ENCODE measurements around the gene SURF4. TPM values are rescaled to one million over a fixed set of nuclear protein-coding genes. Genes with fewer than 3 reads are reported as not detected.

Gene SURF4
- total and polyA plus RNA-seq, 7 donors = 45.6 to 120 (median 68.1) TPM

DNA sequence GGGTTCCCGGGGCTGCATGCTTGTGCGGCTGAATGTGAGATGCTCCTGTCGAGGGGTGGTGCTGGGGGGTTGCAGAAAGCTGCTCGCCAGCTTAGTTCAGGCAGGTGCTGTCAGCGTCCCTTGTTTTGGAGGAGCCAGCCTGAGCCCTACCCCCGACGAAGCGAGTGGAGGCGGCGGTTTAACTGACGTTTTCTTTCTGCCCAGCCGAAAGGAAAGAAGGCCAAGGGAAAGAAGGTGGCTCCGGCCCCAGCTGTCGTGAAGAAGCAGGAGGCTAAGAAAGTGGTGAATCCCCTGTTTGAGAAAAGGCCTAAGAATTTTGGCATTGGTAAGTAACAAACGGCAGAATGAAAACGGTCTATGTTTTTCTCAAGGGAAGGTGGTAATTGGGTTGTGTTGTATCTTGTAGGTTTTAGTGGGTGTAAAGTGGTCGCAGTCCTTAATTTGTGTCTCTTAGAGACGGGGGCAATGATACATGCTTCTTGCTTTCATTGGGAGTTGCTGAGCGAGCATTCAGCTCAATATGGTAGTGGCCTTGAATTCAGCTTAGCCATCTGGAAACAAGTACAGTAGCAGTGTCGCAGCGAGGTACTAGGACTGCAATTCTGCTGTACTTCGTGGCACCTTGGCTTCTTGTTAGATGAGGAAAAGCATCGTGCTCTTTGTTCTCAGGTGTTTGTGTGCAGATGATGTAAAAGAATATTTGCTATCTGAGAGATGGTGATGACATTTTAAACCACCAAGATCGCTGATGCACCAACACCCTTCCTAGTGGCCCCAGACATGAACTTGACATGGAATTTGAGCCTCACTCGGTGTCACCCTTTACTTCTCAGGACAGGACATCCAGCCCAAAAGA lies 26.9 kb downstream of the SURF4 start:
- peak overlapping the region; percentile 97 for H3K4me3 ChIP-seq
- peaks cover 7 to 79% of the 10 kb centered on the region in 2 donors for H3K36me3 ChIP-seq (ENCODE audit: insufficient read depth in 1 of 2, low read depth in 1 of 2)
- intact Hi-C loops (cut with DNase I) = loop anchor here in 1 of 2 donors (5.0 kb wide), 1 partner anchor 128 kb away; the partner anchor contains the start of gene SLC2A6
- H3K27ac ChIP-seq = peak overlapping the region; percentile 91
- peaks cover 29% of the 10 kb centered on the region for H3K4me1 ChIP-seq
- ATAC-seq (no peak), DNase-seq (no peak)
- 14 to 21% (median 17%) methylated on average over 25 of the region's 25 CpGs for WGBS, 3 donors
- TF ChIP-seq, protein P1, sequence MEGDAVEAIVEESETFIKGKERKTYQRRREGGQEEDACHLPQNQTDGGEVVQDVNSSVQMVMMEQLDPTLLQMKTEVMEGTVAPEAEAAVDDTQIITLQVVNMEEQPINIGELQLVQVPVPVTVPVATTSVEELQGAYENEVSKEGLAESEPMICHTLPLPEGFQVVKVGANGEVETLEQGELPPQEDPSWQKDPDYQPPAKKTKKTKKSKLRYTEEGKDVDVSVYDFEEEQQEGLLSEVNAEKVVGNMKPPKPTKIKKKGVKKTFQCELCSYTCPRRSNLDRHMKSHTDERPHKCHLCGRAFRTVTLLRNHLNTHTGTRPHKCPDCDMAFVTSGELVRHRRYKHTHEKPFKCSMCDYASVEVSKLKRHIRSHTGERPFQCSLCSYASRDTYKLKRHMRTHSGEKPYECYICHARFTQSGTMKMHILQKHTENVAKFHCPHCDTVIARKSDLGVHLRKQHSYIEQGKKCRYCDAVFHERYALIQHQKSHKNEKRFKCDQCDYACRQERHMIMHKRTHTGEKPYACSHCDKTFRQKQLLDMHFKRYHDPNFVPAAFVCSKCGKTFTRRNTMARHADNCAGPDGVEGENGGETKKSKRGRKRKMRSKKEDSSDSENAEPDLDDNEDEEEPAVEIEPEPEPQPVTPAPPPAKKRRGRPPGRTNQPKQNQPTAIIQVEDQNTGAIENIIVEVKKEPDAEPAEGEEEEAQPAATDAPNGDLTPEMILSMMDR (IDR thresholded peaks at IDR 0.05) = no peak
- H3K9me3 ChIP-seq = no peaks in the 10 kb centered on the region
- no peaks in the 10 kb centered on the region for H3K27me3 ChIP-seq (ENCODE audit: insufficient read depth in 3 of 3, low read length in 2 of 3)

GRCh38 chr9:133347985-133348717 lies 27.7 kb downstream of the SURF4 start, which contains the start of the genes MED22 and RPL7A:
Gene MED22 (minus strand): TSS chr9:133348131. CDS start chr9:133346662, 1,469 bp downstream.
Gene RPL7A (plus strand): TSS chr9:133348218. CDS start chr9:133348244, 26 bp downstream.
- WGBS, 3 donors = 0% methylated on average over 61 to 64 of the region's 64 CpGs
- peak; percentile 87 to 93 (median 90) for ATAC-seq

DNA sequence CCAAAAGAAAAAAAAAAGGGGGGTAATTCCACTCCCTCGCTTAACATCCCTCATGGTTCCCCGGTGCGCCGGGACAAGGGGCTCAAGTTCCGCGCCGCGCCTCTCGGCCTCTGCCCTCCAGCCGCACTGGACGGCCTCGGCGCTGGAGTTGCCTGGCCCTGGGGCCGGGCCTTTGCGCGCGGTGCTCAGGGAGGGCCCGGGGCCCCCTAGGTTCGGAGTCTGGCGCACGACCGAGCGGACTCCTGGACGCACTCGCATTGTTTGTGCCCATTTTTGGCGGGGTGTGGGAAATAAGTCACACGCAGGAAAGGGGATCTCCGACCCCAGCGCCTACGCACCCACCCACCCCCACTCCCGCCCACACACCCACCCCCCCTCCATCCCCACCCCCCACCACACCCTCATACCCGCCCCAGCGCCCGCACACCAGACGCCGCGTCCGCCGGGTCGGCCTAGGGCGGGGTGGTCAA lies 28.3 kb downstream of the SURF4 start:
- ATAC-seq (peak; percentile 46 to 70 (median 58)), DNase-seq (peak in 1 of 2 donors; percentile 50)
- H3K36me3 ChIP-seq (ENCODE audit: insufficient read depth in 1 of 2, low read depth in 1 of 2) = peaks cover 12 to 79% of the 10 kb centered on the region in 2 donors
- no peaks in the 10 kb centered on the region for H3K27me3 ChIP-seq (ENCODE audit: insufficient read depth in 3 of 3, low read length in 2 of 3)
- WGBS, 3 donors = 0 to 1% (median 0%) methylated on average over 30 to 41 of the region's 41 CpGs
- TF ChIP-seq, protein P1 (IDR thresholded peaks at IDR 0.05) = no peak
- intact Hi-C loops (cut with DNase I) = loop anchor here in 1 of 2 donors (5.0 kb wide), 1 partner anchor 130 kb away; the partner anchor contains the start of gene SLC2A6
- H3K4me3 ChIP-seq = peak overlapping the region; percentile 97
- peak overlapping the region; percentile 91 for H3K27ac ChIP-seq
- peaks cover 29% of the 10 kb centered on the region for H3K4me1 ChIP-seq
- no peaks in the 10 kb centered on the region for H3K9me3 ChIP-seq

More at GRCh38 chr9:133347985-133348717, 27.7 kb downstream of the SURF4 start, which contains the start of the genes MED22 and RPL7A:
- peak within 1 kb of the TSS; percentile 97 for H3K4me3 ChIP-seq
- no peaks in the 10 kb centered on the region for H3K27me3 ChIP-seq (ENCODE audit: insufficient read depth in 3 of 3, low read length in 2 of 3)
- peaks cover 29% of the 10 kb centered on the region for H3K4me1 ChIP-seq
- H3K36me3 ChIP-seq (ENCODE audit: insufficient read depth in 1 of 2, low read depth in 1 of 2) = peaks cover 11 to 79% of the 10 kb centered on the region in 2 donors
- peak within 1 kb of the TSS; percentile 91 for H3K27ac ChIP-seq
- DNase-seq = peak; percentile 91 to 95
- no peaks in the 10 kb centered on the region for H3K9me3 ChIP-seq
- intact Hi-C loops (cut with DNase I) = loop anchor here in 1 of 2 donors (5.0 kb wide), 1 partner anchor 129 kb away; the partner anchor contains the start of gene SLC2A6
- TF ChIP-seq, protein P1 (IDR thresholded peaks at IDR 0.05) = no peak

GRCh38 chr9:133346021-133346785 lies 29.7 kb downstream of the SURF4 start:
- peak overlapping the region; percentile 91 for H3K27ac ChIP-seq
- peaks cover 29% of the 10 kb centered on the region for H3K4me1 ChIP-seq
- H3K27me3 ChIP-seq (ENCODE audit: insufficient read depth in 3 of 3, low read length in 2 of 3) = no peaks in the 10 kb centered on the region
- ATAC-seq (no peak), DNase-seq (no peak)
- intact Hi-C loops (cut with DNase I) = loop anchor here in 1 of 2 donors (5.0 kb wide), 1 partner anchor 131 kb away; the partner anchor contains the start of gene SLC2A6
- H3K36me3 ChIP-seq (ENCODE audit: insufficient read depth in 1 of 2, low read depth in 1 of 2) = peaks cover 12 to 79% of the 10 kb centered on the region in 2 donors
- H3K9me3 ChIP-seq = no peaks in the 10 kb centered on the region
- 54 to 69% (median 60%) methylated on average over 15 of the region's 15 CpGs for WGBS, 3 donors
- H3K4me3 ChIP-seq = peak overlapping the region; percentile 97
- TF ChIP-seq, protein P1 (IDR thresholded peaks at IDR 0.05) = no peak

All from psoas muscle (tissue), 8 donors.